Parathyroid adenoma (tissue), 2 donors: ENCODE results near the gene TMEM270.

Experiments used
- H2AFZ ChIP-seq: fragments of 300-600 bp; sonication (generic); one replicate; pipeline ENCODE4 v1.7.0; 2017; ENCODE audit warnings: antibody characterized with exemption, mild to moderate bottlenecking
- H3K27ac ChIP-seq: fragments of 300-600 bp; sonication (generic); one replicate; pipeline ENCODE4 v1.7.0; 2017
- H3K27me3 ChIP-seq: fragments of 300-600 bp; sonication (generic); one replicate; pipeline ENCODE4 v1.7.0; 2017; ENCODE audit warnings: low read length; ENCODE audit not compliant: control insufficient read depth, insufficient read depth
- H3K36me3 ChIP-seq: fragments of 300-600 bp; sonication (generic); one replicate; pipeline ENCODE4 v1.7.0; 2017; ENCODE audit warnings: low read length; ENCODE audit not compliant: control insufficient read depth, insufficient read depth
- H3K4me1 ChIP-seq: fragments of 300-600 bp; sonication (generic); one replicate; pipeline ENCODE4 v1.7.0; 2017; ENCODE audit warnings: control low read depth
- H3K4me2 ChIP-seq: fragments of 300-600 bp; sonication (generic); one replicate; pipeline ENCODE4 v1.7.0; 2017; ENCODE audit warnings: low read length
- H3K4me3 ChIP-seq: fragments of 300-600 bp; sonication (generic); one replicate; pipeline ENCODE4 v1.7.0; 2017; ENCODE audit warnings: low read depth, low read length
- H3K79me2 ChIP-seq: fragments of 300-600 bp; sonication (generic); one replicate; pipeline ENCODE4 v1.7.0; 2017; ENCODE audit warnings: control low read depth
- H3K9ac ChIP-seq: fragments of 300-600 bp; sonication (generic); one replicate; pipeline ENCODE4 v1.7.0; 2017; ENCODE audit warnings: mild to moderate bottlenecking
- H3K9me3 ChIP-seq: fragments of 300-600 bp; sonication (generic); one replicate; pipeline ENCODE4 v1.7.0; 2017; ENCODE audit warnings: low read length; ENCODE audit not compliant: control insufficient read depth
- CTCF ChIP-seq: fragments of 300-600 bp; sonication (generic); IDR thresholded peaks from one replicate; pipeline ENCODE4 v1.7.0; 2017; ENCODE audit warnings: antibody characterized with exemption, mild to moderate bottlenecking
- donor health status: primary hyperparathyroidism.

The TMEM270 gene

GRCh38 chr7:73865738-73866445 lies 4.9 kb downstream of the TMEM270 start:
- peak; percentile 40 for TF ChIP-seq CTCF
- Histone ChIP-seq H3K36me3 (no peaks in the 10 kb centered on the region), H2AFZ (no peak overlapping the region), H3K4me1 (peaks cover 4% of the 10 kb centered on the region), H3K27ac (no peak overlapping the region), H3K4me3 (no peak overlapping the region), H3K79me2 (no peaks in the 10 kb centered on the region), H3K9me3 (no peaks in the 10 kb centered on the region), H3K9ac (no peak overlapping the region), H3K4me2 (no peak overlapping the region), H3K27me3 (no peaks in the 10 kb centered on the region)

- Histone ChIP-seq H3K36me3 (no peaks in the 10 kb centered on the region), H2AFZ (no peak overlapping the region), H3K9ac (no peak overlapping the region), H3K4me3 (no peak overlapping the region), H3K4me2 (no peak overlapping the region), H3K27me3 (no peaks in the 10 kb centered on the region), H3K4me1 (peaks cover 4% of the 10 kb centered on the region), H3K9me3 (no peaks in the 10 kb centered on the region), H3K27ac (no peak overlapping the region), H3K79me2 (no peaks in the 10 kb centered on the region)
- no peak for TF ChIP-seq CTCF
Measured at GRCh38 chr7:73866446-73866767, 5.4 kb downstream of the TMEM270 start.

- Histone ChIP-seq H3K4me2 (no peak overlapping the region), H3K9ac (no peak overlapping the region), H3K27ac (no peak overlapping the region), H3K4me3 (no peak overlapping the region), H3K27me3 (no peaks in the 10 kb centered on the region), H3K79me2 (no peaks in the 10 kb centered on the region), H3K9me3 (no peaks in the 10 kb centered on the region), H2AFZ (no peak overlapping the region), H3K4me1 (peaks cover 4% of the 10 kb centered on the region), H3K36me3 (no peaks in the 10 kb centered on the region)
- TF ChIP-seq CTCF = no peak
Measured at GRCh38 chr7:73869011-73869798, 8.2 kb downstream of the TMEM270 start.

- TF ChIP-seq CTCF = no peak
- H3K27ac ChIP-seq = no peak overlapping the region
- H3K4me2 ChIP-seq = no peak overlapping the region
- H3K36me3 ChIP-seq = no peaks in the 10 kb centered on the region
- H2AFZ ChIP-seq = peak overlapping the region; percentile 29
- H3K4me1 ChIP-seq = peaks cover 4% of the 10 kb centered on the region
- H3K27me3 ChIP-seq = no peaks in the 10 kb centered on the region
- no peak overlapping the region for H3K9ac ChIP-seq
- no peak overlapping the region for H3K4me3 ChIP-seq
- no peaks in the 10 kb centered on the region for H3K9me3 ChIP-seq
- H3K79me2 ChIP-seq = no peaks in the 10 kb centered on the region
Measured at GRCh38 chr7:73870041-73870492, 9.1 kb downstream of the TMEM270 start.
